AG10803 (cell line): Measurements from ENCODE around the gene TCF19.
A peak's percentile ranks its signal among the peaks of the same experiment; 100 is the strongest.

Experiments used
- DNase-seq: peaks from one replicate; pipeline ENCODE4 v3.0.0; 2010; ENCODE audit warnings: low read depth
- H3K4me3 ChIP-seq: 2 replicates; pipeline ENCODE4 v1.5.1; 2011; ENCODE audit warnings: mild to moderate bottlenecking, low read length, control low read depth
- CTCF ChIP-seq: conservative IDR thresholded peaks from 2 replicates; pipeline ENCODE4 v1.5.1; 2011; ENCODE audit warnings: mild to moderate bottlenecking, low read length, control low read depth, inconsistent platforms

TCF19 gene

DNA sequence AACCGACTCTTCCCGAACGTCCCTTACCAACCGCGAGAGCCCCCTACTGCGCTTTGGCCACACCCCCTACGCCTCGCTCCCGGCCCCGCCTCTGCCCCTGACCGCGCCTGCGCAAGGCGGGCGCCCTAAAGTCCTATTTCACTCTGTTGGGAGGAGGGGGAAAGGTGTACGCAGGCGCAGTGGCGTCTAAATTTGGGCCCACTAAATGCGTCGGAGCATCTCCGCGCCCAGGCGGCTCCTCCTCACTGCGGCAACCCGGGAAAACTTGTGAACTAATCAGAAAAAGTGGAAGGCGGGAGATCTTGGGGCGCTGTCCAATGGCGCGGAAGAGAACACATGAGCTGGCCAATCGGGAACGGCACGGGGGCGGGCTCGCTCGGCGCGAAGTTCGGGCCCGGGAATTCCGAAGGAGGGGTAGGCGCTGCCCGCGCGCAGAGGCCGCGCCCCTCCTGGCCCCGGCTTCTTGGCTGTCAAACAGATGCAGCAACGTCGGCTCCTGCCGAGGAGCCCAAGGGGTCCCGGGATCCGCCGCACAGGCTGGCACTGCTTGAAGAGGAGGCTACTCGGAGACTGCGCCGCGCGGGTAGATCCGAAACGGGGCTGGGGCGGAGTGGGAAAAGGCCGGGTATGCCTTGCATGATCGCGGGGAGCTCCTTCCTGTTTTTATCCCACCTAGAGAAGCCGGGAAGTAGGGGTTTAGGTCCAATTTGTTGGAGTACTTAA, at the start of gene TCF19:
Gene TCF19 (plus strand): TSS at position 450 of the 723 bp plus-strand sequence. CDS start 881 bp downstream, outside the sequence.
- no peak for TF ChIP-seq CTCF
- peak; percentile 98 for DNase-seq
- peak within 1 kb of the TSS; percentile 89 for H3K4me3 ChIP-seq

- H3K4me3 ChIP-seq: no peak overlapping the region
- no peak for DNase-seq
- no peak for TF ChIP-seq CTCF
Observed at GRCh38 chr6:31110825-31111582, 47.4 kb upstream of the TCF19 start.

- no peak overlapping the region for H3K4me3 ChIP-seq
- DNase-seq: no peak
- TF ChIP-seq CTCF: no peak
Observed at GRCh38 chr6:31111712-31112111, 46.7 kb upstream of the TCF19 start.

DNA sequence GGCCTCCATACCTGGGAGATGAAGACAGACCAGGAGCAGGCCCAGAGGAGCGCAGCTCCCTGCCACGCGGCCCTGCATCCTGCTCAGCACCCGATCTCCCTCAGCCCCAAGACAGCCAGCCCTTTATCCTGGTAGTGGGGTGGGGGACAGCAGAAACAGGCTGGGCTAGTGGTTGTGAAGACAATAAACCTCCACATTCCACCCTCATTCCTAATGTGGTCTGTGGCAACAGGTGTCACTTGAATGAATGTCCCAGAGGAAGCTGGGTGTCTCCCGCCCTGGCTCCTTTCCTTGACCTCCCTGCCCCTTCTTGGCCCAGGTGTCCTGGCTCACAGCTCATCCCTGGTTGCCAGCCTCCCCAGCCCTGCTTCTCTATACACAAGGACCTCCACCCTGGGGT, 45.9 kb upstream of the TCF19 start, which contains the start of gene C6orf15:
Gene C6orf15 (minus strand): TSS at position 98 of the 400 bp plus-strand sequence. CDS start 20 bp downstream, at position 78.
- DNase-seq: no peak
- H3K4me3 ChIP-seq: no peak within 1 kb of the TSS
- no peak for TF ChIP-seq CTCF

DNA sequence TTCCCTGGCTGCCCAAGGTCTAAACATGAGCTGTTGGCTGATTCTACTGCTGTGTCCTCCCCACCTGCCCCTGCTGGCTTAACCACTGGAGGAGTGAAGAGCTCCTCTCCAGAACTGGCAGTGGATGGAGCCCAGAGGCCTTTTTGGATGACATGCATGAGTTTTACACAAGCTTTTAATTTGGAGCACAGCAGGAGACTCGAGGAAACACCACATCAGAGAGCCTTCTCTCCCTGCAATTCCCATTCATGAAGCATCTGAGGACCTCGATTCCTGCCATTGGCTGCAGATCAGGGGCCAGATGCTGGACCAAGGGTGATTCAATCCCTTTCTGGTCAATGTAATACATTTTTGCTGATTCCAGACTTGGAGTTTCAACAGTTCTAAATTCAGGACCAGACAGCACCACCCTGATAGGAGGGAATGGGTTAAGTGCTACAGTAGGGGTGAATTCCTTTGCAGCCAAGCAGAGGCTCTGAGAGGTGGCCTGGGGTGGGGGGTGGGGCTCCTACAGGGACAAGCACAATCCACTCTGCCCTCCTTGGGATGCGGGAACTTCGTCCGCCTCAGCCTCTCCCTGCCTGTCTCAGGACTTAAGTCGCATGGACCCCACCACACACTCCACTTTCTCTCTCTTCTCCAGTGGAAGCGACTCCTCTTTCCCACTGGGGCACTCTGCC, 44.4 kb upstream of the TCF19 start:
- peak; percentile 98 for DNase-seq
- peak overlapping the region; percentile 61 for H3K4me3 ChIP-seq
- peak; percentile 31 for TF ChIP-seq CTCF

DNA sequence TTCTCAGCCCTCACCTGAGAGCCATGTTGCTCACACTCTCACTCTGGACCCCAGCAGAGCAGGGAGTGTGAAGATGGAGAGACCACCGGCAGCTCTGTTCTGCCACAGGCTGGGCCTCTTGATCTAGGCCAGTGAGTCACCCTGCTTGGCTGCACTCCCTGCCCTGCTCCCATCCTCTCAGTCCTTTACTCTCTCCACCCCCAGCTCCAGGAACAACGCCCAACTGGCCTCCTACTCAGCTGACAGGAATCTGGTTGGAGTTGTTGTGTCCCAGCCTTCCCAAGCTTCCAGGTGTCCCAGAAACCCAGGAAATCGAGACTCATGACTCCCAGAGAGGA, 43.9 kb upstream of the TCF19 start, which contains the start of gene PSORS1C1:
Gene PSORS1C1 (plus strand): TSS at position 260 of the 338 bp plus-strand sequence. CDS start 14,833 bp downstream, outside the sequence.
- peak within 1 kb of the TSS; percentile 61 for H3K4me3 ChIP-seq
- peak; percentile 97 for DNase-seq
- TF ChIP-seq CTCF: no peak
